Caco-2 (cell line): Measurements from ENCODE around the gene VASN. TPM values are rescaled to one million over a fixed set of nuclear protein-coding genes. Genes with fewer than 3 reads are reported as not detected.

Source experiments
- BruUV-seq: library from RNA; stranded (reverse); fragments of 400-500 nt; replicated peaks from 2 replicates; lab custom pipeline; 2021; lab: Mats Ljungman, UMichigan
- CTCF ChIA-PET: fragments of 300-600 bp; sonication (Branson Sonifier 250); formaldehyde crosslinking; loops from one replicate; lab custom pipeline; 2022; ENCODE audit warnings: antibody characterized with exemption; lab: Charles Lee
- POLR2A ChIA-PET: fragments of 300-600 bp; sonication (Branson Sonifier 250); formaldehyde crosslinking; loops from one replicate; lab custom pipeline; 2022; ENCODE audit warnings: antibody characterized with exemption; lab: Charles Lee
- DNase-seq, 2 experiments: peaks; one replicate each; pipeline versions ENCODE4 v3.0.0 to v3.0.0-alpha.2; 2020 to 2022
- H3K27me3 ChIP-seq: replicated peaks from 2 replicates; pipeline ENCODE4 v1.6.0; 2011; ENCODE audit warnings: low read length; ENCODE audit not compliant: control insufficient read depth, insufficient read depth
- H3K36me3 ChIP-seq: 2 replicates; pipeline ENCODE4 v1.5.1; 2011; ENCODE audit warnings: low read length; ENCODE audit not compliant: control insufficient read depth, insufficient read depth
- H3K4me1 ChIP-seq: fragments of 250-450 bp; sonication (Bioruptor Pico); 2 replicates; pipeline ENCODE4 v1.5.1; 2020; ENCODE audit warnings: mild to moderate bottlenecking
- H3K4me3 ChIP-seq: 2 replicates; pipeline ENCODE4 v1.5.1; 2011; ENCODE audit warnings: low read depth, mild to moderate bottlenecking, control low read depth, low read length
- H3K9me3 ChIP-seq: fragments of 250-450 bp; sonication (Bioruptor Pico); 2 replicates; pipeline ENCODE4 v1.5.1; 2020; ENCODE audit warnings: mild to moderate bottlenecking, moderate library complexity
- H3K27ac Mint-ChIP-seq: one replicate; pipeline ENCODE4 v1.8.0; 2022; ENCODE audit warnings: mixed read lengths; ENCODE audit not compliant: unreplicated experiment
- H3K27me3 Mint-ChIP-seq: one replicate; pipeline ENCODE4 v1.8.0; 2022; ENCODE audit warnings: mixed read lengths; ENCODE audit not compliant: insufficient read depth, unreplicated experiment
- H3K36me3 Mint-ChIP-seq: one replicate; pipeline ENCODE4 v1.8.0; 2022; ENCODE audit warnings: mild to moderate bottlenecking, mixed read lengths; ENCODE audit not compliant: insufficient read depth, unreplicated experiment
- H3K4me1 Mint-ChIP-seq: one replicate; pipeline ENCODE4 v1.8.0; 2022; ENCODE audit warnings: low read depth, mixed read lengths; ENCODE audit not compliant: unreplicated experiment
- H3K4me3 Mint-ChIP-seq: one replicate; pipeline ENCODE4 v1.8.0; 2022; ENCODE audit warnings: mild to moderate bottlenecking, moderate library complexity, mixed read lengths; ENCODE audit not compliant: unreplicated experiment
- H3K9me3 Mint-ChIP-seq: one replicate; pipeline ENCODE4 v1.8.0; 2022; ENCODE audit warnings: mixed read lengths; ENCODE audit not compliant: unreplicated experiment
- CTCF ChIP-seq, 2 experiments: fragments of 200-600 bp in 1 of 2; IDR thresholded peaks; 1 replicate in 1 of 2; 2 replicates in 1 of 2; pipeline versions ENCODE4 v1.5.1 to v1.8.0; 2011 to 2022; ENCODE audit warnings: antibody characterized with exemption in 1 of 2, control low read depth in 1 of 2, inconsistent platforms in 1 of 2, low read depth in 1 of 2, low read length in 1 of 2, mild to moderate bottlenecking in 1 of 2, moderate library complexity in 1 of 2; ENCODE audit not compliant: insufficient read depth in 1 of 2, severe bottlenecking in 1 of 2, unreplicated experiment in 1 of 2
- intact Hi-C: fragments of 100-400 bp; cut with micrococcal nuclease; formaldehyde crosslinking; loops from one replicate; pipeline ENCODE4 v1.10.0; 2022; ENCODE audit not compliant: unreplicated experiment
- total RNA-seq: library from RNA; stranded (reverse); gene quantifications from 2 replicates; pipeline ENCODE4 v1.2.3, GENCODE V29; 2022

The VASN gene
- total RNA-seq, 1 experiment from 2014 or later, result 2.7 TPM

GRCh38 chr16:4378999-4379690, 7.5 kb downstream of the VASN start:
- no peaks in the 10 kb centered on the region for H3K9me3 Mint-ChIP-seq
- no TSS peak for BruUV-seq
- H3K27me3 Mint-ChIP-seq, result no peaks in the 10 kb centered on the region
- Histone ChIP-seq H3K9me3 (no peaks in the 10 kb centered on the region), H3K4me3 (no peak overlapping the region), H3K27me3 (no peaks in the 10 kb centered on the region), H3K36me3 (no peaks in the 10 kb centered on the region; the same call in 1 of the 2 replicates), H3K4me1 (peaks cover 19% of the 10 kb centered on the region)
- no peak for DNase-seq
- H3K36me3 Mint-ChIP-seq, result peaks cover 16% of the 10 kb centered on the region
- intact Hi-C loops, result no loop called here
- H3K4me1 Mint-ChIP-seq, result no peaks in the 10 kb centered on the region
- no peak overlapping the region for H3K4me3 Mint-ChIP-seq
- ChIA-PET CTCF (interaction anchor here (1.8 kb wide), 2 partner anchors 20 to 23 kb away, joined by 8 to 9 read pairs; no protein-coding TSS in a partner anchor), POLR2A (no interaction called here)
- no peak for TF ChIP-seq CTCF (IDR thresholded peaks at IDR 0.05; ENCODE audit: insufficient read depth in 1 of 2, low read depth in 1 of 2, low read length in 1 of 2, severe bottlenecking in 1 of 2, unreplicated experiment in 1 of 2)
- no peak overlapping the region for H3K27ac Mint-ChIP-seq

DNA sequence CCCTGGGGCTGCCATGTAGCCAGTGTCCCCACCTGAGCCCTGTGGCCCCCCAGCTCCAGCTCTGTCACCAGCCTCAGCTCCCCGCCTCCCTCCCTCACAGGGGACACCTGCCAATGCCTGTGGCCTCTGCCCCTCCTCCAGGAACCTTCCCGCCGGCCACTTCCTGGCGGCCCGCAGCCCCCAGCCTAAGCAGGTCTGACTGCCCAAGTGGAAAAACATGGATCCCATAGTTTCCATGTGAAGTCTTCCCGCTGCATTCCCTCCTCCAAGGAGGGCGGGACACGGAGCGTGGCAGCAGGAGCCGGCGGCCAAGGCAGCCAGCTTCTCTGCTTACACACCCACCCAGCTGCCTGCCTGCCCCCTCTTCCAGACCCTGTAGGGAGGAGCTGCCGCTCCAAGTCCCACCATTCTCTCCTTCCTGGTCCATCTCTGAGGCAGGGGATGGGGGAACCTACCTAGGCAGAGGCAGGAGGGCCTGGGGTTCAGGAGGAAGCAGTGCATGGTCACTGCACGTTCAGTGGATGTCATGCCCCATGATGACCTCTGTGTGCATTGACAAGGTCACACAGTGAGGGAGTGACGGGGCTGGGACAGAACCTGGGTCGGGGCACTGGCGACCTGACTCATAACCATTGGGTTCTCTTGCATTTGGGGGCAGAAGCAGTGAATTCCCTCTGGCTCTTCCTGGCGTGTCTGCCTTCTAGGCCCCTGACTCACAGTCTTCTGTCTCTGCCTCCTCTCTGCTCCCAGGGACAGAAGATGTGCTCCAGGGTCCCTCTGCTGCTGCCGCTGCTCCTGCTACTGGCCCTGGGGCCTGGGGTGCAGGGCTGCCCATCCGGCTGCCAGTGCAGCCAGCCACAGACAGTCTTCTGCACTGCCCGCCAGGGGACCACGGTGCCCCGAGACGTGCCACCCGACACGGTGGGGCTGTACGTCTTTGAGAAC, 8.7 kb downstream of the VASN start:
- BruUV-seq, result no TSS peak
- no peaks in the 10 kb centered on the region for H3K9me3 ChIP-seq
- H3K27ac Mint-ChIP-seq, result no peak overlapping the region
- H3K27me3 Mint-ChIP-seq, result no peaks in the 10 kb centered on the region
- H3K4me3 ChIP-seq, result no peak overlapping the region
- no peaks in the 10 kb centered on the region; the same call in 1 of the 2 replicates for H3K36me3 ChIP-seq
- peaks cover 6% of the 10 kb centered on the region; the same call in 1 of the 2 replicates for H3K4me1 ChIP-seq
- DNase-seq, result no peak
- H3K4me3 Mint-ChIP-seq, result no peak overlapping the region
- no peaks in the 10 kb centered on the region for H3K4me1 Mint-ChIP-seq
- TF ChIP-seq CTCF (IDR thresholded peaks at IDR 0.05; ENCODE audit: insufficient read depth in 1 of 2, low read depth in 1 of 2, low read length in 1 of 2, severe bottlenecking in 1 of 2, unreplicated experiment in 1 of 2), result no peak
- H3K9me3 Mint-ChIP-seq, result no peaks in the 10 kb centered on the region
- ChIA-PET CTCF (no interaction called here), POLR2A (no interaction called here)
- no peaks in the 10 kb centered on the region for H3K27me3 ChIP-seq
- intact Hi-C loops, result no loop called here
- peaks cover 21% of the 10 kb centered on the region for H3K36me3 Mint-ChIP-seq
